H9 (cell line): ENCODE data around the gene AK5. TPM values are rescaled to one million over a fixed set of nuclear protein-coding genes. Genes with fewer than 3 reads are reported as not detected.

Experiments used
- DNase-seq: peaks from one replicate; pipeline ENCODE4 v3.0.0-alpha.2; 2017
- H2AFZ ChIP-seq: one replicate; pipeline ENCODE4 v1.6.1; 2013; ENCODE audit warnings: mild to moderate bottlenecking, low read length, control low read depth, moderate library complexity
- H2AK5ac ChIP-seq: 2 replicates; pipeline ENCODE4 v1.6.1; 2013; ENCODE audit warnings: low read length, control low read depth, mixed read lengths; ENCODE audit not compliant: insufficient read length
- H2BK120ac ChIP-seq: one replicate; pipeline ENCODE4 v1.6.1; 2013; ENCODE audit warnings: low read depth, mild to moderate bottlenecking, low read length, control low read depth, inconsistent platforms; ENCODE audit not compliant: poor library complexity, severe bottlenecking
- H2BK12ac ChIP-seq: 2 replicates; pipeline ENCODE4 v1.6.1; 2013; ENCODE audit warnings: low read length, control low read depth, mixed read lengths, low read depth; ENCODE audit not compliant: insufficient read length
- H2BK15ac ChIP-seq: 2 replicates; pipeline ENCODE4 v1.6.1; 2013; ENCODE audit warnings: low read depth, low read length, control low read depth
- H2BK20ac ChIP-seq: one replicate; pipeline ENCODE4 v1.6.1; 2013; ENCODE audit warnings: low read depth, mild to moderate bottlenecking, low read length, control low read depth, inconsistent platforms; ENCODE audit not compliant: poor library complexity, severe bottlenecking
- H2BK5ac ChIP-seq: 2 replicates; pipeline ENCODE4 v1.6.1; 2013; ENCODE audit warnings: low read length, control low read depth, mixed read lengths; ENCODE audit not compliant: insufficient read length
- H3K14ac ChIP-seq: 2 replicates; pipeline ENCODE4 v1.6.1; 2013; ENCODE audit warnings: low read length, control low read depth; ENCODE audit not compliant: insufficient read depth
- H3K18ac ChIP-seq: 2 replicates; pipeline ENCODE4 v1.6.1; 2013; ENCODE audit warnings: low read depth, mild to moderate bottlenecking, mixed read lengths, low read length, control low read depth; ENCODE audit not compliant: insufficient read length
- H3K23ac ChIP-seq: 2 replicates; pipeline ENCODE4 v1.6.1; 2013; ENCODE audit warnings: low read length, control low read depth, mixed read lengths, low read depth; ENCODE audit not compliant: insufficient read length
- H3K23me2 ChIP-seq: 2 replicates; pipeline ENCODE4 v1.6.1; 2013; ENCODE audit warnings: low read depth, mild to moderate bottlenecking, mixed read lengths, low read length, control low read depth; ENCODE audit not compliant: insufficient read length, poor library complexity, severe bottlenecking
- H3K27ac ChIP-seq: 2 replicates; pipeline ENCODE4 v1.5.1; 2013; ENCODE audit warnings: low read length, control low read depth, mixed read lengths, low read depth; ENCODE audit not compliant: insufficient read length
- H3K27me3 ChIP-seq: 2 replicates; pipeline ENCODE4 v1.6.1; 2013; ENCODE audit warnings: low read length, control low read depth, inconsistent platforms; ENCODE audit not compliant: insufficient read depth
- H3K4ac ChIP-seq: 2 replicates; pipeline ENCODE4 v1.6.1; 2013; ENCODE audit warnings: low read depth, mild to moderate bottlenecking, control low read depth, inconsistent platforms, low read length, moderate library complexity
- H3K4me1 ChIP-seq: 2 replicates; pipeline ENCODE4 v1.6.1; 2013; ENCODE audit warnings: low read length, control low read depth, inconsistent platforms; ENCODE audit not compliant: insufficient read depth
- H3K4me2 ChIP-seq: 2 replicates; pipeline ENCODE4 v1.6.1; 2013; ENCODE audit warnings: low read length, control low read depth, mixed read lengths; ENCODE audit not compliant: insufficient read length, insufficient read depth
- H3K56ac ChIP-seq: 2 replicates; pipeline ENCODE4 v1.6.1; 2013; ENCODE audit warnings: low read depth, mild to moderate bottlenecking, mixed read lengths, low read length, control low read depth; ENCODE audit not compliant: insufficient read length
- H3K79me1 ChIP-seq: 2 replicates; pipeline ENCODE4 v1.6.1; 2013; ENCODE audit warnings: low read depth, mild to moderate bottlenecking, moderate library complexity, low read length, control low read depth, inconsistent platforms; ENCODE audit not compliant: insufficient read depth, poor library complexity, severe bottlenecking
- H3K79me2 ChIP-seq: 2 replicates; pipeline ENCODE4 v1.6.1; 2013; ENCODE audit warnings: low read length, control low read depth, inconsistent platforms; ENCODE audit not compliant: insufficient read depth
- H3K9ac ChIP-seq: 2 replicates; pipeline ENCODE4 v1.6.1; 2013; ENCODE audit warnings: low read length, control low read depth, mixed read lengths; ENCODE audit not compliant: insufficient read length; ENCODE audit errors: extremely low read depth
- H3K9me3 ChIP-seq: one replicate; pipeline ENCODE4 v1.6.1; 2013; ENCODE audit warnings: low read depth, low read length, inconsistent platforms; ENCODE audit not compliant: control insufficient read depth
- H3T11ph ChIP-seq: one replicate; pipeline ENCODE4 v1.6.1; 2013; ENCODE audit warnings: mild to moderate bottlenecking, low read length, control low read depth, inconsistent platforms
- H4K20me1 ChIP-seq: one replicate; pipeline ENCODE4 v1.6.1; 2013; ENCODE audit not compliant: control insufficient read depth, insufficient read length, insufficient read depth
- H4K5ac ChIP-seq: 2 replicates; pipeline ENCODE4 v1.6.1; 2013; ENCODE audit warnings: low read depth, mild to moderate bottlenecking, mixed read lengths, low read length, control low read depth; ENCODE audit not compliant: insufficient read length
- H4K8ac ChIP-seq: replicated peaks from 2 replicates; pipeline ENCODE4 v1.6.1; 2013; ENCODE audit warnings: low read length, control low read depth, mixed read lengths, low read depth; ENCODE audit not compliant: insufficient read length
- H4K91ac ChIP-seq: 2 replicates; pipeline ENCODE4 v1.6.1; 2013; ENCODE audit warnings: low read depth, mild to moderate bottlenecking, moderate library complexity, mixed read lengths, low read length, control low read depth; ENCODE audit not compliant: insufficient read length
- H3K27ac Mint-ChIP-seq, 3 experiments: 2 replicates in 2 of 3; 3 replicates in 1 of 3; pipeline ENCODE4 v1.8.0; 2020 to 2021; ENCODE audit warnings: mixed read lengths in 3 of 3, mild to moderate bottlenecking in 1 of 3, moderate library complexity in 1 of 3
- H3K27me3 Mint-ChIP-seq: 2 replicates; pipeline ENCODE4 v1.8.0; 2021; ENCODE audit warnings: low read depth, mild to moderate bottlenecking, moderate library complexity, mixed read lengths
- H3K36me3 Mint-ChIP-seq, 3 experiments: 2 replicates in 2 of 3; 3 replicates in 1 of 3; pipeline ENCODE4 v1.8.0; 2020 to 2021; ENCODE audit warnings: low read depth in 3 of 3, mixed read lengths in 3 of 3; ENCODE audit not compliant: insufficient read depth in 1 of 3
- H3K4me1 Mint-ChIP-seq, 2 experiments: 2 replicates each; pipeline ENCODE4 v1.8.0; 2020; ENCODE audit warnings: mixed read lengths in 2 of 2
- H3K4me3 Mint-ChIP-seq, 2 experiments: 2 replicates in 1 of 2; 3 replicates in 1 of 2; pipeline ENCODE4 v1.8.0; 2020 to 2021; ENCODE audit warnings: mild to moderate bottlenecking in 2 of 2, mixed read lengths in 2 of 2, moderate library complexity in 1 of 2
- H3K9me3 Mint-ChIP-seq, 2 experiments: 2 replicates in 1 of 2; 3 replicates in 1 of 2; pipeline ENCODE4 v1.8.0; 2020; ENCODE audit warnings: mild to moderate bottlenecking in 2 of 2, mixed read lengths in 2 of 2, moderate library complexity in 1 of 2
- CTCF ChIP-seq: fragments of 200-600 bp; sonication (generic); conservative IDR thresholded peaks from 3 replicates; pipeline ENCODE4 v1.8.0; 2021; ENCODE audit warnings: antibody characterized with exemption, mild to moderate bottlenecking
- WGBS: extraction: QIAGEN DNeasy Blood & Tissue Kit; methylation state at CpG from one replicate; pipeline ENCODE4 v1.1.7; 2013; ENCODE audit warnings: missing lambda C conversion rate, low lambda C conversion rate, mixed read lengths; ENCODE audit not compliant: insufficient read length; ENCODE audit errors: extremely low coverage; 5-methylcytosine and 5-hydroxymethylcytosine counted together
- total RNA-seq: library from RNA; stranded (reverse); gene quantifications from 2 replicates; pipeline ENCODE4 v1.2.1, GENCODE V29; 2021

The AK5 gene
- total RNA-seq, 1 experiment from 2014 or later = 2.5 TPM

- no peak overlapping the region for H4K5ac ChIP-seq
- no peak overlapping the region for H2AK5ac ChIP-seq
- H3K23ac ChIP-seq = no peak overlapping the region
- Mint-ChIP-seq H3K27ac (peak overlapping the region in 1 of 3 experiments; percentile 41; a peak in 1 of 7 replicates), H3K9me3 (no peaks in the 10 kb centered on the region), H3K27me3 (no peaks in the 10 kb centered on the region), H3K4me1 (peaks cover 9 to 22% of the 10 kb centered on the region in 2 experiments), H3K4me3 (no peak overlapping the region), H3K36me3 (no peaks in the 10 kb centered on the region)
- H3K4ac ChIP-seq = no peak overlapping the region
- H2BK5ac ChIP-seq = no peak overlapping the region
- no peak for TF ChIP-seq CTCF
- no peak overlapping the region for H2BK12ac ChIP-seq
- no peak overlapping the region for H2BK15ac ChIP-seq
- no peak overlapping the region for H2AFZ ChIP-seq
- no peaks in the 10 kb centered on the region for H3K27me3 ChIP-seq
- H2BK120ac ChIP-seq = no peak overlapping the region
- H3K9ac ChIP-seq = no peak overlapping the region
- no peak overlapping the region for H3K56ac ChIP-seq
- no peak overlapping the region for H3K18ac ChIP-seq
- H3K14ac ChIP-seq = no peak overlapping the region
- H4K20me1 ChIP-seq = no peaks in the 10 kb centered on the region
- no peak overlapping the region for H4K91ac ChIP-seq
- no peak overlapping the region for H3K4me2 ChIP-seq
- no peak overlapping the region for H4K8ac ChIP-seq
- no peaks in the 10 kb centered on the region for H3K79me2 ChIP-seq
- no peaks in the 10 kb centered on the region for H3K9me3 ChIP-seq
- WGBS = no CpG with 5 or more reads among the region's 3 CpGs
- DNase-seq = no peak
- no peak overlapping the region for H3K27ac ChIP-seq
- H3K23me2 ChIP-seq = no peaks in the 10 kb centered on the region
- no peaks in the 10 kb centered on the region for H3K79me1 ChIP-seq
- H3T11ph ChIP-seq = no peak overlapping the region
- H2BK20ac ChIP-seq = no peak overlapping the region
- no peaks in the 10 kb centered on the region; the same call in 1 of the 2 replicates for H3K4me1 ChIP-seq
Observed at GRCh38 chr1:77398152-77398551, 116.3 kb downstream of the AK5 start.
